PFSK-1 (cell line): ENCODE results near the gene FAM13C.

Experiments used
- FOXP2 ChIP-seq: optimal IDR thresholded peaks from 2 replicates; pipeline ENCODE3; 2011; ENCODE audit warnings: borderline replicate concordance, control low read depth, inconsistent platforms; ENCODE audit not compliant: insufficient read depth; ENCODE audit errors: extremely low read length, extremely low read depth
- POLR2AphosphoS5 ChIP-seq: IDR thresholded peaks from 2 replicates; pipeline ENCODE4 v1.6.1; 2012; ENCODE audit warnings: low read depth, mild to moderate bottlenecking, control low read depth, low read length, moderate library complexity
- REST ChIP-seq, 2 experiments: IDR thresholded peaks; 2 replicates each; pipeline versions ENCODE4 v1.6.1 to v1.8.0; 2011 to 2012; ENCODE audit warnings: low read depth in 2 of 2, low read length in 2 of 2, control low read depth in 1 of 2, inconsistent platforms in 1 of 2, mild to moderate bottlenecking in 1 of 2, moderate library complexity in 1 of 2; ENCODE audit not compliant: insufficient read depth in 1 of 2
- SIN3A ChIP-seq: IDR thresholded peaks from 2 replicates; pipeline ENCODE4 v1.6.1; 2012; ENCODE audit warnings: mild to moderate bottlenecking, low read length, moderate library complexity, borderline replicate concordance; ENCODE audit not compliant: insufficient read depth
- TAF1 ChIP-seq: IDR thresholded peaks from 2 replicates; pipeline ENCODE4 v1.6.1; 2012; ENCODE audit warnings: low read length, control low read depth, borderline replicate concordance; ENCODE audit not compliant: insufficient read depth

FAM13C gene

GRCh38 chr10:59363446-59363958 is 1.2 kb upstream of the FAM13C start:
- no peak for TF ChIP-seq TAF1

GRCh38 chr10:59362959-59363381 is 621 bp upstream of the FAM13C start:
- TF ChIP-seq SIN3A (no peak), FOXP2 (no peak), POLR2AphosphoS5 (no peak), TAF1 (no peak), REST (IDR thresholded peaks at IDR 0.05; ENCODE audit: insufficient read depth in 1 of 2, low read depth in 2 of 2, low read length in 2 of 2) (no peak)

GRCh38 chr10:59361663-59362143 is 646 bp downstream of the FAM13C start:
- TF ChIP-seq SIN3A (no peak), POLR2AphosphoS5 (no peak), REST (IDR thresholded peaks at IDR 0.05; ENCODE audit: insufficient read depth in 1 of 2, low read depth in 2 of 2, low read length in 2 of 2) (no peak), FOXP2 (no peak)

GRCh38 chr10:59360605-59361405 is 1.5 kb downstream of the FAM13C start:
- no peak for TF ChIP-seq REST (IDR thresholded peaks at IDR 0.05; ENCODE audit: insufficient read depth in 1 of 2, low read depth in 2 of 2, low read length in 2 of 2)
- no peak for TF ChIP-seq POLR2AphosphoS5
- TF ChIP-seq TAF1: no peak

DNA sequence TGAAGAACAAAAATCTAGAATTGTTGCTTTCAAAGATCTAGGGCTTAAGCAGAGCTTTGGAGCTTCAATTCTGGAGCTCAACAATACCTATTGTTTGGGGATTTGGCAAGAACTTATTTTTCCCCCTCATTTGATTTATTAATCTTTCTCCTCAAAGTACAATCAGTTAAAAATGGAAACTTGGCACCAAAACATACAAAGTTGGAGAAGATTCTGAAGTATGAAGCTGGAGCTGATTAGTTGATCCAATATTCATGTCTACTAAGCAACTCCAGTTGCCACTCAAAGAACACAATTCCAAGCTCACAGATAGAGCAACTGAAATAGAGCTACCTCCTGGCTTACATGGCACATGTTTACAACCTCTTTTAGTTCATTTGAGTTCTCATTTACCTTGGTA is 3.8 kb downstream of the FAM13C start:
- no peak for TF ChIP-seq REST (IDR thresholded peaks at IDR 0.05; ENCODE audit: insufficient read depth in 1 of 2, low read depth in 2 of 2, low read length in 2 of 2)
- TF ChIP-seq FOXP2: no peak
- no peak for TF ChIP-seq POLR2AphosphoS5
- no peak for TF ChIP-seq TAF1
- TF ChIP-seq SIN3A: no peak
